ENCODE results near the gene VWA8. TPM values are rescaled to one million over a fixed set of nuclear protein-coding genes. Genes with fewer than 3 reads are reported as not detected.

Gene VWA8
- total RNA-seq, 1 experiment from 2014 or later, result 21.4 TPM

GRCh38 chr13:41742917-41743552 lies 217.9 kb downstream of the VWA8 start:
- BruUV-seq (replicated peaks), result no TSS peak
- Mint-ChIP-seq H3K4me1 (ENCODE audit: insufficient read depth, unreplicated experiment) (peaks cover 9% of the 10 kb centered on the region), H3K36me3 (ENCODE audit: insufficient read depth, unreplicated experiment) (peaks cover 6% of the 10 kb centered on the region), H3K4me3 (ENCODE audit: unreplicated experiment) (no peak overlapping the region), H3K27me3 (ENCODE audit: insufficient read depth, unreplicated experiment) (no peaks in the 10 kb centered on the region), H3K27ac (ENCODE audit: low read depth, unreplicated experiment) (no peak overlapping the region), H3K9me3 (ENCODE audit: unreplicated experiment) (no peaks in the 10 kb centered on the region)
- TF ChIP-seq CTCF (IDR thresholded peaks at IDR 0.05; ENCODE audit: unreplicated experiment), result no peak
- no peak for DNase-seq (ENCODE audit: unreplicated experiment)
- CTCF ChIA-PET, result interaction anchor here (1.0 kb wide), 1 partner anchor 10 kb away, joined by 3 read pairs; no protein-coding TSS in a partner anchor
- POLR2A ChIA-PET, result no interaction called here
- intact Hi-C loops (cut with micrococcal nuclease), result no loop called here

GRCh38 chr13:41740479-41740878 lies 220.4 kb downstream of the VWA8 start:
- intact Hi-C loops (cut with micrococcal nuclease), result no loop called here
- no peak for TF ChIP-seq CTCF (IDR thresholded peaks at IDR 0.05; ENCODE audit: unreplicated experiment)
- no peak for DNase-seq (ENCODE audit: unreplicated experiment)
- no peaks in the 10 kb centered on the region for H3K27me3 Mint-ChIP-seq (ENCODE audit: insufficient read depth, unreplicated experiment)
- no peak overlapping the region for H3K27ac Mint-ChIP-seq (ENCODE audit: low read depth, unreplicated experiment)
- H3K4me1 Mint-ChIP-seq (ENCODE audit: insufficient read depth, unreplicated experiment), result peaks cover 6% of the 10 kb centered on the region
- no peaks in the 10 kb centered on the region for H3K36me3 Mint-ChIP-seq (ENCODE audit: insufficient read depth, unreplicated experiment)
- no peaks in the 10 kb centered on the region for H3K9me3 Mint-ChIP-seq (ENCODE audit: unreplicated experiment)
- no TSS peak for BruUV-seq (replicated peaks)
- CTCF ChIA-PET, result interaction anchor here (0.7 kb wide), 2 partner anchors 53 to 72 kb away, joined by 3 read pairs; no protein-coding TSS in a partner anchor
- POLR2A ChIA-PET, result interaction anchor here (1.0 kb wide), 1 partner anchor 10 kb away, joined by 4 read pairs; no protein-coding TSS in a partner anchor
- no peak overlapping the region for H3K4me3 Mint-ChIP-seq (ENCODE audit: unreplicated experiment)

- H3K27me3 Mint-ChIP-seq (ENCODE audit: insufficient read depth, unreplicated experiment), result no peaks in the 10 kb centered on the region
- ChIA-PET CTCF (interaction anchor here (0.6 kb wide), 1 partner anchor 53 kb away, joined by 4 read pairs; no protein-coding TSS in a partner anchor), POLR2A (no interaction called here)
- TF ChIP-seq CTCF (IDR thresholded peaks at IDR 0.05; ENCODE audit: unreplicated experiment), result no peak
- peaks cover 5% of the 10 kb centered on the region for H3K36me3 Mint-ChIP-seq (ENCODE audit: insufficient read depth, unreplicated experiment)
- intact Hi-C loops (cut with micrococcal nuclease), result no loop called here
- no TSS peak for BruUV-seq (replicated peaks)
- H3K27ac Mint-ChIP-seq (ENCODE audit: low read depth, unreplicated experiment), result no peak overlapping the region
- peaks cover 16% of the 10 kb centered on the region for H3K4me1 Mint-ChIP-seq (ENCODE audit: insufficient read depth, unreplicated experiment)
- H3K4me3 Mint-ChIP-seq (ENCODE audit: unreplicated experiment), result no peak overlapping the region
- no peak for DNase-seq (ENCODE audit: unreplicated experiment)
- no peaks in the 10 kb centered on the region for H3K9me3 Mint-ChIP-seq (ENCODE audit: unreplicated experiment)
Observed at GRCh38 chr13:41722684-41723535, 238.0 kb downstream of the VWA8 start.

Measured in MCF 10A (cell line).